ENCODE results near the gene LRP11.
"Not testable (repeated sequence)": the region's sequence is repeated elsewhere in the genome, so short reads cannot be mapped to it uniquely, and the experiment has no call there.

Gene LRP11

DNA sequence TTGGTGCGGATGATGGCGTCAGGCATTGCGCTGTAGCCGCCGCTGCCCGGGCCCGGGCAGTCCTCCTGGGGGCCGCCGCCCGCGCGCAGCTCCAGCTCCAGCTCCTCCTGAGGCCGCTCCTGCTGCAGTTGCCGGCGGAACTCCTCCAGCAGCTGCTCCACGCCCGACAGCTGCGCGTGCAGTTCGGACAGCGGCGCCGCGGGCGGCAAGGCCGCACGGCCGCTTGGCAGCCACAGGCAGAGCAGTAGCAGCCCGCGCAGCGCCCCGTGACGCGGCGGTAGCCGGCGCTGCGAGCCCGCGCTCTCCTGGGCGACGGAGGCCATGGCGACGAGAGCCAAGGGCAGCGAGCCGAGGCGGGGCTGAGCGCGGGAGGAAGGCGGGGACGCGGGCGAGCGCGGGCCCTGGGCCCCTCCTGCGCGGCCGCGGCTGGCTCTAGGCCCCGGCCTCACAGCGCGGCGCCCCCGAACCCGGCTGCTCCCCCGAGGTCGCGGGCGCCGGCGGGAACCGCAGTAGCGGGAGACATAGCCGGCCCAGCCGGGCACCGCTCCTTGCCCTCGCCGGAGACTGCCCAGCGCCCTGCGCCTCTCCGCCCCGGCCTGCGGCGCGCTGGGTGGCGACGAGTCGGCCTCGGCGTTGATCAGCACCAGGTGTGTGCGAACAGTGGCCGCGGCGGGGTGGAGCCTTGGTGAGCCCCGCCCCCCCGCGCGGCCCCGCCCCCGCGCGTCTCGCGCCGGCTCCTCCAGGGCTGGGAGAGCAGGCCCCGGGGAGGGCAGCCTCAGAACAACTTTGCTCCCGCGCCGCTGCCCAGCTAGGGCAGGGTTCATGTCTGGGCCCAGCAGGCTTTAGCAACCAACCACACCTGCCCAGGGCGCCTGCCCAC is at the start of gene LRP11:
Gene LRP11, minus strand, starts transcription at position 662 of the 880 bp plus-strand sequence. Its CDS starts 339 bp downstream, at position 323.
- peak; percentile 84 for DNase-seq (ENCODE audit: low spot score)

DNA sequence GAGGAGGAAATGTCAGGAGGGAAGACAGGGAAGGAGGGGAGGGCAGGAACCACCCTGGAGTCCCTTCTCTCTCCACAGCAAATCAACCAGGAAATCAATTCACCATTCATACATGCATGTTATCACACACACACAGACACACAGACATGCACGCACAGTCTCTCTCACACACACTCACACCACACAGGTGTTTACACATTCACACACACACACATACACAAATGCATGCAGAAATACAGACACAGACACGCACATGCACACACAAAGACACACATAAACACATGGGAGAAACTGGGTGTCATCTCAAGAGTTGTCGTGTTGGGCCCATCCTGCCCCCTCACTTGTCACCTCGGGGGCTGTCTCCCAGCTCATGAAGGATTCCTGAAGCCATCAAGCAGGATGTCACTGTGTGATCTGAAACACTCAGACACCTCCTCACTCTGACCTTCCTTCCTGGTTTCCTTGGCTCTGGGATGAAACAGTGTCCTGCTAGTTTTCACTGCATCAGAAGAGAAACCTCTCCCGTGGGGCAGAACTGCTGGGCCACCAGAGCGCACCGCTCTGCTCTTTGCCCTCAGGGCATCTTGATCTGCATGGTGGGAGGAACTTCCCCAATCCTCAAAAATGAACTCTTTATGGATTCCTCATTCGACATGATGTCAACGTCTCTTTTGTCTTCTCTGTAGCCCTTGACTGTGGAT is 49.5 kb upstream of the LRP11 start:
- no peak for DNase-seq (ENCODE audit: low spot score)

GRCh38 chr6:149913085-149913484 is 48.9 kb upstream of the LRP11 start:
- DNase-seq (ENCODE audit: low spot score), result no peak

GRCh38 chr6:149912680-149913079 is 48.5 kb upstream of the LRP11 start:
- not testable (repeated sequence) for DNase-seq (ENCODE audit: low spot score)

DNA sequence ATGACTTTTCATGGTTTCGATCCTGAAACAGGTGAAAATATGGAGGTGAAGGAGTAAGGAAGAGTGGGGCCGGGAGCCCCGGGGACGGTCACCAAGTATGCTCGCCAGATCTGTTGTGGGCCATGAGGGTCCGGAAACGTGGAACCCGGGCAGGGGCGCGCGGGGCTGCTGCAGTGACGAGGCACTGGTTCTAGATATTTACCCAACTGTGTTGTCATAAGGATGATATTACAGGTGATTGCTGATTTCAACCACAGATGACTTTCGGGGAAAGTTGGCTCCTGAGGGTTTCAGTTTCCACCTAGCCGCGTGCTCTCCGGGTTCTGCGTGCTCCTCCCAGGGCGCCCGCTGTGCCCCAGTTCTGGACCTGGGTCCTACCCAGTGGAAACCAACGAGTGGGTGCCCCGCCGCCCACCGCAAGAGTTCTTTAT is 46.6 kb upstream of the LRP11 start:
- no peak for DNase-seq (ENCODE audit: low spot score)

DNA sequence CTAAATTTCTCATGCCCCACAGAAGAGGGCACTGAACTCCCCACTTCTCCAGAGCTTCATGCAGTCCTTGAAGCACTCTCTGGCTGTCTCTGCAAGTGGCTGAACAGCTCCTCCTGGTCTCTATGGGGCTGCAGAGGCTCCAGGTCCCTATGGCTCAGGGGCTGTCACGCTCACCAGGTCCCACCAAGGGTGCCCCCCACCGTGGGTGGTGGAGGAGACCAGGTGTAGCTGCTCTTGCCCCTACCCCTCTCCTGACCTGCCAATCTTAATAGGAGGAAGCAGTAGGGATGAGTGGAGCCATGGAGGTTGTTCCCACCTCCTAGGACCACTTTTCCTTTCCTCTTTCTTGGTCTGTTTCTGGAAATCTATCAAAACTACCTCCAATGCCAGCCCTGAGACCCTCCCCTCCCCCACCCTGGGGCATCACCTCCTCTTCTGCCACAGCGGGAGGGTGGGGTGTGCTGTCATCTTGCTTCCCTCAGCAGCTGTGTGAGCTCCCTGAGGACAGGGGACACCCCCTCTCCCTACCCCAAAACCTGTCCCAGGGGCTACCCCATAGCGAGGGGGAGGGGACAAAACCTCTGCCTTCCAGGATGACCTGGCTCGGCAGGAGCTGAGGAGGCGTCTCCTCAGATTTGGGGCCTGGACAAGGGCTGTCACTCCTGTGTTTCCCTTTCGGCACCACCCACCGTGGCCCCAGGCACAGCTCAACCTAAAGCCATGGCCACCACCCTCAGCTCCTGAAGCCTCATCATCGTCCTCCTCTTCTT is 45.7 kb upstream of the LRP11 start:
- no peak for DNase-seq (ENCODE audit: low spot score)

DNA sequence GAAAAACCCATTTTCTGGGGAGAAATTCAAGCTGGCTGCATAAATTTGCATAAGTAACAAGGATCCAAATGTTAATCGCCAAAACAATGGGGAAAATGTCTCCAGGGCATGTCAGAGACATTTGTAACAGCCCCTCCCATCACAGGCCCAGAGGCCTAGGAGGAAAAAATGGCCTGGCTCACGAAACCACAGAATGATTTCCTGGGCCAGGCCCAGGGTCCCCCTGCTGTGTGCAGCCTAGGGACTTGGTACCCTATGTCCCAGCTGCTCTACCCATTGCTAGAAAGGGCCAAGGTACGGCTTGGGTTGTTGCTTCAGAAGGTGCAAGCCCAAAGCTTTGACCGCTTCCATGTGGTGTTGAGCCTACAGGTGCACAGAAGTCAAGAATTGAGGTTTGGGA is 44.3 kb upstream of the LRP11 start:
- not testable (repeated sequence) for DNase-seq (ENCODE audit: low spot score)

- DNase-seq (ENCODE audit: low spot score), result no peak
Observed at GRCh38 chr6:149907317-149907716, 43.2 kb upstream of the LRP11 start.

GRCh38 chr6:149906405-149906804 is 42.2 kb upstream of the LRP11 start:
- DNase-seq (ENCODE audit: low spot score), result no peak

DNA sequence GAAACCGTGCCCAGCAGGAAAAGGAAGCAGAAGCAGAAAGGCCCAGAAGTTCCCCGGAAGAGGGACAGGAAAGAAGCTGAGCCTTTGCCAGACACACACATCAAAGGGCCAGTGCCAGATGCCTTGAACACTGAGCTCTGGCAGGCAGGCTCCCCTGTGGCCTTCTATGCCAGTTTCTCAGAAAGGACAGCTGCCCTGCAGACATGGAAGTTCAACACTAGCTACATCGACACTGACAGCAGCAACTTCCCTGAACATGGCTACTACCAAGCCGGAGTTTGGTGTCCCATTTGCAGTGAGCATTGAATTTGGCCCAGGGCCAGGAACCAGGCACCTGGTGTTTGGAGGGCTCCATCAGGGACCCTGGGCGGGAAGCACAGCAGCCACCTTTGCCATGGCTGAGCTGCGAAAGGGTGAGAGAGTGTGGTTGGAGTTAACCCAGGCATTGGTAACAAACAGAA is 41.8 kb upstream of the LRP11 start:
- DNase-seq (ENCODE audit: low spot score), result no peak

- no peak for DNase-seq (ENCODE audit: low spot score)
Observed at GRCh38 chr6:149905371-149905910, 41.3 kb upstream of the LRP11 start.

GRCh38 chr6:149904661-149905370 is 40.7 kb upstream of the LRP11 start:
- DNase-seq (ENCODE audit: low spot score), result no peak

DNA sequence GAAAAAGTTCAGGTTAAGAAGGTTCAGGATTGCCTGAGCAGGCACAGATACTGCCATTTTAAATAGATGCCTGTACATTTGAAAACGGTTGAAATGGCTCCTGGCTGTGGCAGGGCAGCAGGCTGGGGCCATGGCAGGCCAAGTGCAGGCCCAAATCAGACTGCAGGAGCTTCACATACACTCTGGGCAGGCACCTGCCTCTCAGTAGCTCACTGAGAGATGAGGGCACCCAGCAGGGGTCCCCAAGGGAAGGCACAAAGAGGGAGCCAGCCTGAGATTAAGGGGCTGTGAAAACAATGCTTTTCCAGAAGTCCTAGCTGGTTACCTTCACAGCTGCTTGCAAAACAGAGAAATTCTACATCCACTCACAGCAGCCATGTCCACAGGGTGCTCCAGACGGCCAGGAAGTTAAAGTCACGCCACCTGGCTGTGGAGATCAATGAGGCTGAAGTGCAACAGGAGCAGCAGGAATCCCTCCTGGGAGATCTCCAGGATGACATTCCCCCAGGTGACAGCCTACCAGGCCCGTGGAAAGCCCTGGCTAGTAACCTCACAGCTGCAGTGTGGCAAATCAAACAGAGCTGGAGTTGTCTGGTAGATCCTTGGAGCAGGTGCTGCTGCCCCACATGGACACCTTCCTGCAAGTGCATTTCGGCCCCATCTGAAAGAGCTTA is 39.9 kb upstream of the LRP11 start:
- no peak for DNase-seq (ENCODE audit: low spot score)

DNA sequence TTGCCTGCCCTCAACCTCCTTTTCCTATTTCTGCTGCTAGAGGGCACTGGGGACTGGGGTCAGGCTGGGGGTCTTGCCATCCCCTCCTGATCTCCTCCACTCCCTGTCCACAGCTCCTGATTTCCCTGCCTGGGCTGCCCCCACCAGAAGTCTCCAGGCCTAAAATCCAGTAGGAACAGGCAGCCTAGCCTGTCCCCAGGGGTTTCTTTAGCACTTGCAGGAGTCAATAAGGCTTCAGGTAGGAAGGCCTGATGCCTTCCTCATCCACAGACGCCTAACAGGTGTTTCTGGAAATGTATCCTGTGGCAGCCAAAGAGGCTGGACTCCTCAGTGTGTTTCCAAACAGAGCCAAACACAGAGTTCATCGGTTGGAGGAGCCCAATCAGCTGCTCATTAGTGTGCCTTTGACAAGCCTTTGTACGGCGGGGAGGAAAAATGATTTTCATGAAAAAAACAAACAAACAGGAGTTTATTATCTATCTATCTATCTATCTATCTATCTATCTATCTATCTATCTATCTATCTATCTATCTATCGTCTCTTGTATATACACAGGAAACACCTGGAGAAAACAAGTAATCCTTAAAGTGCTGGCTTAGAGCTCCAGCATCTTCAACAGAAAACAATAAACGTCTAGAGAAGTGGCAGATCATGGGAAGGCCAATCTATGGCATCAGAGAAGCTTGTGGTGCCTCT is 37.4 kb upstream of the LRP11 start:
- no peak for DNase-seq (ENCODE audit: low spot score)

- DNase-seq (ENCODE audit: low spot score), result no peak
Observed at GRCh38 chr6:149900620-149901443, 36.7 kb upstream of the LRP11 start.

DNA sequence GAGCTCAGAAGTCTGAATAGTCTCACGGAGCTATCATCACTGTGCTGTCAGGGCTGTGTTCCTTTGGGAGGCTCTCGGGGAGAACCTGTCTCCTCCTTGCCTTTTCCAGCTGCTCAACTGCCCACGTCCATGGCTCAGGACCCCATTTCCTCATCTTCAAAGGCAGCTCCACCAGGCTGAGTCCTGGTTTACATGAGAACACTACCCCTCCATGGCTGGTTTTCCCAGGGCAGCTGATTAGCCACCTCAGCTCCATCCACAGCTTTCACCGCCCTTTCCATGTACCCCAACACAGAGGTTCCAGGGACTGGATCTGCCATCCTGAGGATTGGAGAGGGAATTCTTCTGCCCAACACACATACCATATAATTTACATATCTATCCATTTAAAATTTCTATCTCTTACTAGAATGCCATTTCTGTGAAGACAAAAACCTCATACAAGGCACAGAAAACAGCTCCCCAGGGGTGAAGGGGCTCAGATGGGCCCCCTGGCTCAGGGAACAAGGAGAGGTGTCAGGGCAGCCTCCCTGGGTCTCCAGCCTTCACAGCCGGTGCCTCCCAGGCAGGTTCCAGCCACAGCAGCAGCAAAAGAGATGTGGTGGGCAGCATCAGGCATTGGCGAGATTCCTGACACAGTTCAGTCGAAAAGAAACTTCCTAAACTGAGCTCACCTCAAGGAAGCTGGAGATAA is 35.9 kb upstream of the LRP11 start:
- DNase-seq (ENCODE audit: low spot score), result no peak

GRCh38 chr6:149899486-149899885 is 35.3 kb upstream of the LRP11 start:
- no peak for DNase-seq (ENCODE audit: low spot score)

- DNase-seq (ENCODE audit: low spot score), result no peak
Observed at GRCh38 chr6:149898966-149899365, 34.8 kb upstream of the LRP11 start.
